ENCODE measurements around the gene CFAP99. TPM values are rescaled to one million over a fixed set of nuclear protein-coding genes. Genes with fewer than 3 reads are reported as not detected.
"Not testable (repeated sequence)": the region's sequence is repeated elsewhere in the genome, so short reads cannot be mapped to it uniquely, and the experiment has no call there.

CFAP99 gene
- total and polyA plus RNA-seq, 2 donors (not counting 1 experiment from before 2014, with no cell fraction given): not detected

DNA sequence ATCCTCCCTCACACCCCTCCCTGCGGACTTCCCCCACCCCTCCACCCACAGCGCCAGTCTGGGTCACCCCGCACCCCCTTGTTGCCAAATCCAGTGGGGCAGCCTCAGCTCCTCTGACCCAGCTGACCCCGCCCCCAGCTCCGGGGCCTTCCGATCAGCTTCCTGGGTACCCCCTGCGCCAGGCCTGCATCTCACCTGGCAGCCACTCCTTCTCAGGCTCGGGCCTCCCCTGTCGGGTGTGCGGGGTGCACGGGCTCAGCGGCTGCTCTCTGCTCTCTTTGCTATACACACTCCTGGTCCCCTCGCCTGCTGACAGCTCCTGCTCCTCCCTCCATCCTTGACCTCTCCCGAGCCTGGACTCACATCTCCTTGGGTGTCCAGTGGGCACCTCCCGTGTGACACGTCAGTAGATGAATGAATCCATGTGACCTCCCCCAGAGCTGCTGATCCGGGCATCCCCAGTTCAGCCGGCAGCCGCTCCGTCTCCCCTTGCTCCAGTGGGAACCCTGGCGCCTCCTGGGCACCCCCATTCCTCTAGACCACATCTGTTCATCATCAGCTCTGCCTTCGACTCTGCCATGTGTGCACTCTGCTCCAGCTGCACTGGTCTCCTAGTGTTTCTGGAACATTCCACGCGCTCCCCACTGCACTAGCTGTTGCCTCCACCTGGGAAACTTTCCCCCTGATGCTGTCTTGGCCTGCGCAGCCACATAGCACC lies 9.9 kb downstream of the CFAP99 start:
- Mint-ChIP-seq H3K9me3 (ENCODE audit: insufficient read depth) (no peaks in the 10 kb centered on the region), H3K27me3 (peaks cover 6% of the 10 kb centered on the region), H3K4me1 (no peaks in the 10 kb centered on the region), H3K4me3 (no peak overlapping the region), H3K27ac (no peak overlapping the region)
- intact Hi-C loops (cut with micrococcal nuclease): no loop called here
- CTCF ChIA-PET: no interaction called here
- Histone ChIP-seq H3K4me1 (ENCODE audit: control insufficient read depth in 2 of 2, insufficient read depth in 2 of 2, low read length in 2 of 2) (no peaks in the 10 kb centered on the region), H2AFZ (ENCODE audit: insufficient read depth, low read depth, low read length, poor library complexity, severe bottlenecking) (no peak overlapping the region), H3K27ac (ENCODE audit: low read length in 2 of 2) (no peak overlapping the region), H4K20me1 (ENCODE audit: control insufficient read depth, insufficient read depth, low read length, poor library complexity, severe bottlenecking) (no peaks in the 10 kb centered on the region), H3K27me3 (replicated peaks in 1 of 4; ENCODE audit: control extremely low read depth in 1 of 4, control insufficient read depth in 3 of 4, insufficient read depth in 4 of 4, low read length in 3 of 4) (peaks cover 0 to 7% (median 0%) of the 10 kb centered on the region in 4 experiments), H3K9me3 (ENCODE audit: control extremely low read depth in 1 of 3, control insufficient read depth in 2 of 3, insufficient read depth in 1 of 3, low read length in 2 of 3) (peaks cover 0 to 3% (median 0%) of the 10 kb centered on the region in 3 donors), H3K79me2 (ENCODE audit: control insufficient read depth, insufficient read depth, low read length) (no peaks in the 10 kb centered on the region), H3K36me3 (replicated peaks in 1 of 2; ENCODE audit: control extremely low read depth in 1 of 2, control insufficient read depth in 1 of 2, extremely low read depth in 1 of 2, insufficient read depth in 2 of 2, low read length in 1 of 2) (no peaks in the 10 kb centered on the region), H3K4me2 (replicated peaks; ENCODE audit: low read depth, low read length, poor library complexity, severe bottlenecking) (no peak overlapping the region), H3K4me3 (ENCODE audit: control extremely low read depth in 1 of 5, extremely low read depth in 1 of 5, insufficient read depth in 1 of 5, low read depth in 2 of 5, low read length in 4 of 5) (no peak overlapping the region), H3K9ac (ENCODE audit: low read length) (no peak overlapping the region)
- ATAC-seq (ENCODE audit: low read depth) (no peak), DNase-seq (no peak)
- 91% methylated on average over 24 of the region's 25 CpGs for WGBS (ENCODE audit: insufficient coverage)
- POLR2A ChIA-PET: no interaction called here
- TF ChIP-seq, protein P1, sequence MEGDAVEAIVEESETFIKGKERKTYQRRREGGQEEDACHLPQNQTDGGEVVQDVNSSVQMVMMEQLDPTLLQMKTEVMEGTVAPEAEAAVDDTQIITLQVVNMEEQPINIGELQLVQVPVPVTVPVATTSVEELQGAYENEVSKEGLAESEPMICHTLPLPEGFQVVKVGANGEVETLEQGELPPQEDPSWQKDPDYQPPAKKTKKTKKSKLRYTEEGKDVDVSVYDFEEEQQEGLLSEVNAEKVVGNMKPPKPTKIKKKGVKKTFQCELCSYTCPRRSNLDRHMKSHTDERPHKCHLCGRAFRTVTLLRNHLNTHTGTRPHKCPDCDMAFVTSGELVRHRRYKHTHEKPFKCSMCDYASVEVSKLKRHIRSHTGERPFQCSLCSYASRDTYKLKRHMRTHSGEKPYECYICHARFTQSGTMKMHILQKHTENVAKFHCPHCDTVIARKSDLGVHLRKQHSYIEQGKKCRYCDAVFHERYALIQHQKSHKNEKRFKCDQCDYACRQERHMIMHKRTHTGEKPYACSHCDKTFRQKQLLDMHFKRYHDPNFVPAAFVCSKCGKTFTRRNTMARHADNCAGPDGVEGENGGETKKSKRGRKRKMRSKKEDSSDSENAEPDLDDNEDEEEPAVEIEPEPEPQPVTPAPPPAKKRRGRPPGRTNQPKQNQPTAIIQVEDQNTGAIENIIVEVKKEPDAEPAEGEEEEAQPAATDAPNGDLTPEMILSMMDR (IDR thresholded peaks at IDR 0.05): no peak
- TF ChIP-seq EZH2 (IDR thresholded peaks at IDR 0.05; ENCODE audit: borderline replicate concordance, insufficient read depth, low read depth, low read length, poor library complexity, severe bottlenecking): no peak

DNA sequence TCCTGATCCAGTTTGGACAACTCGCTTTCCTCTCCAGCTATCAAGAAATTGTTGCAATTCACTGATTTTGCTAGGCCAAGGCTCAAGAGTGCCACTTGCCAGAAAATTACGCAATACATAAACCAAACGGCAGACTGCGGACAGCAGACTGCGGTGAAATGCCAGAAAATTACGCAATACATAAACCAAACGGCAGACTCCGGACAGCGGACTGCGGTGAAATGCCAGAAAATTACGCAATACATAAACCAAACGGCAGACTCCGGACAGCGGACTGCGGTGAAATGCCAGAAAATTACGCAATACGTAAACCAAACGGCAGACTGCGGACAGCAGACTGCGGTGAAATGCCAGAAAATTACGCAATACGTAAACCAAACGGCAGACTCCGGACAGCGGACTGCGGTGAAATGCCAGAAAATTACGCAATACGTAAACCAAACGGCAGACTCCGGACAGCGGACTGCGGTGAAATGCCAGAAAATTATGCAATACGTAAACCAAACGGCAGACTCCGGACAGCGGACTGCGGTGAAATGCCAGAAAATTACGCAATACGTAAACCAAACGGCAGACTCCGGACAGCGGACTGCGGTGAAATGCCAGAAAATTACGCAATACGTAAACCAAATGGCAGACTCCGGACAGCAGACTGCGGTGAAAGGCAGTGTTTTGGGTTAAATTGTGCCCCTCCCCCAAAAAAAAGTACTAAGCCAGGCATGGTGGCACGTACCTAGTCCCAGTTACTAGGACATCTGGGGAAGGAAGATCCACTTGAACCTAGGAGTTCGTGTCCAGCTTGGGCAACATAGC lies 11.4 kb downstream of the CFAP99 start:
- H3K9me3 ChIP-seq (ENCODE audit: control extremely low read depth in 1 of 3, control insufficient read depth in 2 of 3, insufficient read depth in 1 of 3, low read length in 2 of 3); H4K20me1 ChIP-seq (ENCODE audit: control insufficient read depth, insufficient read depth, low read length, poor library complexity, severe bottlenecking); H3K4me1 Mint-ChIP-seq; H3K27me3 Mint-ChIP-seq; H3K9me3 Mint-ChIP-seq (ENCODE audit: insufficient read depth); H3K4me2 ChIP-seq (replicated peaks; ENCODE audit: low read depth, low read length, poor library complexity, severe bottlenecking); H3K4me3 Mint-ChIP-seq; H3K79me2 ChIP-seq (ENCODE audit: control insufficient read depth, insufficient read depth, low read length); H3K9ac ChIP-seq (ENCODE audit: low read length); H3K4me1 ChIP-seq (ENCODE audit: control insufficient read depth in 2 of 2, insufficient read depth in 2 of 2, low read length in 2 of 2); H3K36me3 ChIP-seq (replicated peaks in 1 of 2; ENCODE audit: control extremely low read depth in 1 of 2, control insufficient read depth in 1 of 2, extremely low read depth in 1 of 2, insufficient read depth in 2 of 2, low read length in 1 of 2); H3K4me3 ChIP-seq (ENCODE audit: control extremely low read depth in 1 of 5, extremely low read depth in 1 of 5, insufficient read depth in 1 of 5, low read depth in 2 of 5, low read length in 4 of 5); H3K27ac Mint-ChIP-seq; intact Hi-C loops (cut with micrococcal nuclease); H3K27me3 ChIP-seq (replicated peaks in 1 of 4; ENCODE audit: control extremely low read depth in 1 of 4, control insufficient read depth in 3 of 4, insufficient read depth in 4 of 4, low read length in 3 of 4); H2AFZ ChIP-seq (ENCODE audit: insufficient read depth, low read depth, low read length, poor library complexity, severe bottlenecking); CTCF ChIA-PET; ATAC-seq (ENCODE audit: low read depth); DNase-seq; H3K27ac ChIP-seq (ENCODE audit: low read length in 2 of 2): not testable (repeated sequence)
- WGBS (ENCODE audit: insufficient coverage): 88% methylated on average over 13 of the region's 49 CpGs
- POLR2A ChIA-PET: interaction anchor here (0.7 kb wide), 1 partner anchor 8 kb away, joined by 5 read pairs; no protein-coding TSS in a partner anchor

All from B cell (primary cell).